HUES48 (cell line): ENCODE measurements around the gene C1R.

Experiments used
- H3K27ac ChIP-seq: one replicate; pipeline ENCODE4 v1.7.0; 2013; ENCODE audit warnings: low read depth, low read length, inconsistent platforms
- H3K27me3 ChIP-seq: 2 replicates; pipeline ENCODE4 v1.6.1; 2013; ENCODE audit warnings: mild to moderate bottlenecking, low read length; ENCODE audit not compliant: control insufficient read depth, insufficient read depth
- H3K36me3 ChIP-seq: 2 replicates; pipeline ENCODE4 v1.6.1; 2013; ENCODE audit warnings: low read length; ENCODE audit not compliant: control insufficient read depth, insufficient read depth
- H3K4me1 ChIP-seq: 2 replicates; pipeline ENCODE4 v1.6.1; 2013; ENCODE audit warnings: mild to moderate bottlenecking, low read length; ENCODE audit not compliant: control insufficient read depth, insufficient read depth
- H3K4me3 ChIP-seq: 2 replicates; pipeline ENCODE4 v1.5.1; 2013; ENCODE audit warnings: mild to moderate bottlenecking, low read depth, low read length
- H3K9ac ChIP-seq: 2 replicates; pipeline ENCODE4 v1.6.1; 2013; ENCODE audit warnings: mild to moderate bottlenecking, low read depth, low read length, moderate library complexity
- H3K9me3 ChIP-seq: 2 replicates; pipeline ENCODE4 v1.6.1; 2013; ENCODE audit warnings: low read length; ENCODE audit not compliant: control insufficient read depth, insufficient read depth

The C1R gene

DNA sequence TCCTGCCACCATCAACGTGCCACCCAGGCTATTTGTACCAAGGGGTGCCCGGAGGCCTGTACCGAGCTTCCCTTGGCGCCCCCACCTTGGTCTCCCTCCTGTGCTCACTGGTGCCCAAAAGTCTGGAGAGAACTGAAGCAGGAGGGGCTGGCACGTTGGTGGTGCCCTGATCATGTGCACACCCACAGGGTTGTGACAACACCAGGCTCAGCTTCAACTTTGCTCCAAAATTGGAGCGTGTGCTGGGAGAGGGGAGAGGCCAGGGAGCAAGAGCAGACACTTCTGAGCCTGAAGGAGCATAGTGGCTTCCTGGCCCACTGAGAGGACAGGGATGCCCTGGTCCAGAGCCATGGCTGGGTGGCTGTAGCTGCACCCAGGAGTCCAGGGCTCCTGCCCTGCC lies 60.9 kb downstream of the C1R start:
- H3K4me3 ChIP-seq, result no peak overlapping the region
- H3K36me3 ChIP-seq, result no peaks in the 10 kb centered on the region
- no peak overlapping the region for H3K27ac ChIP-seq
- H3K4me1 ChIP-seq, result no peaks in the 10 kb centered on the region
- no peaks in the 10 kb centered on the region for H3K9me3 ChIP-seq
- H3K9ac ChIP-seq, result no peak overlapping the region
- no peaks in the 10 kb centered on the region for H3K27me3 ChIP-seq
